Kidney epithelial cell (primary cell): ENCODE data around the gene SLC1A5. TPM values are rescaled to one million over a fixed set of nuclear protein-coding genes. Genes with fewer than 3 reads are reported as not detected.

Experiments used
- DNase-seq: peaks from one replicate; pipeline ENCODE4 v3.0.0-alpha.2; 2010; ENCODE audit warnings: low read depth
- H3K27me3 ChIP-seq: 2 replicates; pipeline ENCODE4 v1.6.0; 2011; ENCODE audit warnings: low read length; ENCODE audit not compliant: control insufficient read depth, insufficient read depth
- H3K36me3 ChIP-seq: 2 replicates; pipeline ENCODE4 v1.5.1; 2011; ENCODE audit warnings: low read length; ENCODE audit not compliant: control insufficient read depth, insufficient read depth
- H3K4me3 ChIP-seq: 2 replicates; pipeline ENCODE4 v1.5.1; 2011; ENCODE audit warnings: low read depth, mild to moderate bottlenecking, control low read depth, low read length
- CTCF ChIP-seq: IDR thresholded peaks from 2 replicates; pipeline ENCODE4 v1.5.1; 2011; ENCODE audit warnings: mild to moderate bottlenecking, moderate library complexity, low read length, control low read depth, inconsistent platforms; ENCODE audit not compliant: insufficient read depth, poor library complexity, severe bottlenecking
- total RNA-seq: library from RNA; depleted of rRNA; stranded (reverse); fragments of >200 nt; gene quantifications from 2 replicates; pipeline ENCODE4 v1.2.3, GENCODE V29; 2015

Gene SLC1A5
- total RNA-seq, 1 donor from 2014 or later, result 192 TPM

DNA sequence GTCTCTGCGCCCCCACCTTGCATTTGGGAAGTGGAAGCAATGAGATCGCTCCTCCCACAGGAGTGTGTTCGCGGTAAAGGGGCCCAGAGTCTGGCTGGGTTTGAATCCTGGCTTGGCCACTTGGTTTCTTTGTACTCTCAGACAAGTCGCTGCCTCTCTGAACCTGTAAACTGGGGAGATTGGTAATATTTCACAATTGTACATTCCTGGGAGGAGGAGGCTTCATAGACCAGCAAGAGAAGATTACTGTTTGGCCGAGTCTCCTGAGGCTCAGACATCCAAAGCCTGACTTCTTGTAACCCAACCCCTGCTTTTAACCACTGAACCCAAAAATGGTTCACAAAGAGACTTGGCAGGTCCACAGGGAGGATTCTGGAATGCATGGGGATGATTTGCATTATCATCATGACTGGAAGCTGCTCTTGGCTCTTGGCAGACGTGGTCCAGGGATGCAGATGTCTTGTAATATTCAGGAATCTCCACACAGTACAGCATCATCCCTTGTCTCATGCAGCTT lies 28.5 kb downstream of the SLC1A5 start:
- TF ChIP-seq CTCF, result no peak
- H3K4me3 ChIP-seq, result no peak overlapping the region
- DNase-seq, result no peak
- peaks cover 9% of the 10 kb centered on the region for H3K27me3 ChIP-seq
- no peaks in the 10 kb centered on the region for H3K36me3 ChIP-seq

DNA sequence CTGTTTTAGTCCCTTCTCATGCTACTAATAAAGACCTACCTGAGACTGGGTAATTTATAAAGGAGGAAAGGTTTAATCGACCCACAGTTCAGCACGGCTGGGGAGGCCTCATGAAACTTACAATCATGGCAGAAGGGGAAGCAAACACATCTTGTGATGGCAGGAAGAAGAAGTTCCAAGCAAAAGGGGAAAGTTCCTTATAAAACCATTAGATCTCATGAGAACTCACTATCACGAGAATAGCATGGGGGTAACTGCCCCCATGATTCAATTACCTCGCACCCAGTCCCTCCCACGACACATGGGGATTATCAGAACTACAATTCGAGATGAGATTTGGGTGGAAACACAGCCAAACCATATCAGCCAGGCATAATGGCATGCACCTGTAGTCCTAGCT lies 29.2 kb downstream of the SLC1A5 start:
- DNase-seq, result no peak
- Histone ChIP-seq H3K4me3 (no peak overlapping the region), H3K36me3 (no peaks in the 10 kb centered on the region), H3K27me3 (peaks cover 9% of the 10 kb centered on the region)
- no peak for TF ChIP-seq CTCF

DNA sequence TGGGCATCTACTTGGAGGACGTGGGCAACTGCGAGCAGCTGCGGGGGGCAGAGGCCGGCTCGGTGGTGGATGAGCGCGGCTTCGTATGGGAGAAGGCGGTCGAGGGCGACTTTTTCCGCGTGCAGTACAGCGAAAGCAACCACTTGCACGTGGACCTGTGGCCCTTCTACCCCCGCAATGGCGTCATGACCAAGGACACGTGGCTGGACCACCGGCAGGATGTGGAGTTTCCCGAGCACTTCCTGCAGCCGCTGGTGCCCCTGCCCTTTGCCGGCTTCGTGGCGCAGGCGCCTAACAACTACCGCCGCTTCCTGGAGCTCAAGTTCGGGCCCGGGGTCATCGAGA lies 31.9 kb downstream of the SLC1A5 start:
- Histone ChIP-seq H3K27me3 (peaks cover 9% of the 10 kb centered on the region), H3K36me3 (no peaks in the 10 kb centered on the region), H3K4me3 (no peak overlapping the region)
- no peak for TF ChIP-seq CTCF
- DNase-seq, result no peak

DNA sequence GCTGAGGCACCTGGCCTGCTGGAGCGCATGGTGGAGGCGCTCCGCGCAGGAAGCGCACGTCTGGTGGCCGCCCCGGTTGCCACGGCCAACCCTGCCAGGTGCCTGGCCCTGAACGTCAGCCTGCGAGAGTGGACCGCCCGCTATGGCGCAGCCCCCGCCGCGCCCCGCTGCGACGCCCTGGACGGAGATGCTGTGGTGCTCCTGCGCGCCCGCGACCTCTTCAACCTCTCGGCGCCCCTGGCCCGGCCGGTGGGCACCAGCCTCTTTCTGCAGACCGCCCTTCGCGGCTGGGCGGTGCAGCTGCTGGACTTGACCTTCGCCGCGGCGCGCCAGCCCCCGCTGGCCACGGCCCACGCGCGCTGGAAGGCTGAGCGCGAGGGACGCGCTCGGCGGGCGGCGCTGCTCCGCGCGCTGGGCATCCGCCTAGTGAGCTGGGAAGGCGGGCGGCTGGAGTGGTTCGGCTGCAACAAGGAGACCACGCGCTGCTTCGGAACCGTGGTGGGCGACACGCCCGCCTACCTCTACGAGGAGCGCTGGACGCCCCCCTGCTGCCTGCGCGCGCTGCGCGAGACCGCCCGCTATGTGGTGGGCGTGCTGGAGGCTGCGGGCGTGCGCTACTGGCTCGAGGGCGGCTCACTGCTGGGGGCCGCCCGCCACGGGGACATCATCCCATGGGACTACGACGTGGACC lies 32.4 kb downstream of the SLC1A5 start:
- Histone ChIP-seq H3K36me3 (no peaks in the 10 kb centered on the region), H3K4me3 (no peak overlapping the region), H3K27me3 (peaks cover 9% of the 10 kb centered on the region)
- no peak for DNase-seq
- TF ChIP-seq CTCF, result no peak

- H3K27me3 ChIP-seq, result peaks cover 9% of the 10 kb centered on the region
- DNase-seq, result no peak
- no peaks in the 10 kb centered on the region for H3K36me3 ChIP-seq
- TF ChIP-seq CTCF, result no peak
- no peak overlapping the region for H3K4me3 ChIP-seq
Measured at GRCh38 chr19:46755077-46755852, 33.1 kb downstream of the SLC1A5 start.
